HEK293T (cell line): ENCODE measurements around the gene PPP1R3G.

Experiments
- CTCF ChIA-PET: fragments of 350-600 bp; formaldehyde crosslinking; extraction: SDS; loops from one replicate; lab custom pipeline; 2021; ENCODE audit warnings: antibody characterized with exemption, inconsistent platforms; lab: Yijun Ruan, JAX
- POLR2A ChIA-PET: fragments of 350-600 bp; formaldehyde crosslinking; extraction: SDS; loops from one replicate; lab custom pipeline; 2020; ENCODE audit warnings: antibody characterized with exemption, inconsistent platforms; lab: Yijun Ruan, JAX
- DNase-seq: peaks from one replicate; pipeline ENCODE4 v3.0.0; 2012; ENCODE audit warnings: mixed read lengths; ENCODE audit errors: extremely low spot score
- ARNT ChIP-seq: fragments of 450-650 bp; IDR thresholded peaks from 2 replicates; pipeline ENCODE4 v1.6.1; 2017; ENCODE audit warnings: mild to moderate bottlenecking
- BHLHE40 ChIP-seq: fragments of 450-650 bp; IDR thresholded peaks from 2 replicates; pipeline ENCODE4 v1.6.1; 2016; ENCODE audit warnings: mild to moderate bottlenecking, moderate library complexity, borderline replicate concordance
- CTBP1 ChIP-seq: fragments of 450-650 bp; IDR thresholded peaks from 2 replicates; pipeline ENCODE4 v1.6.1; 2016; ENCODE audit warnings: borderline replicate concordance
- ELF4 ChIP-seq: fragments of 450-650 bp; IDR thresholded peaks from 2 replicates; pipeline ENCODE4 v1.6.1; 2017; ENCODE audit warnings: antibody characterized with exemption
- FOXA1 ChIP-seq: fragments of 450-650 bp; IDR thresholded peaks from 2 replicates; pipeline ENCODE4 v1.6.1; 2016; ENCODE audit warnings: mild to moderate bottlenecking
- FOXK2 ChIP-seq: fragments of 450-650 bp; IDR thresholded peaks from 2 replicates; pipeline ENCODE4 v1.6.1; 2016; ENCODE audit warnings: mild to moderate bottlenecking
- FOXM1 ChIP-seq: fragments of 450-650 bp; IDR thresholded peaks from 2 replicates; pipeline ENCODE4 v1.6.1; 2017; ENCODE audit warnings: mild to moderate bottlenecking, borderline replicate concordance
- HDGF ChIP-seq: fragments of 450-650 bp; IDR thresholded peaks from 2 replicates; pipeline ENCODE4 v1.6.1; 2017; ENCODE audit warnings: antibody characterized with exemption, borderline replicate concordance
- L3MBTL2 ChIP-seq: fragments of 450-650 bp; conservative IDR thresholded peaks from 2 replicates; pipeline ENCODE4 v1.6.1; 2016; ENCODE audit warnings: mild to moderate bottlenecking
- LEF1 ChIP-seq: fragments of 450-650 bp; IDR thresholded peaks from 2 replicates; pipeline ENCODE4 v1.6.1; 2017; ENCODE audit warnings: mild to moderate bottlenecking, borderline replicate concordance
- NFRKB ChIP-seq: fragments of 450-650 bp; IDR thresholded peaks from 2 replicates; pipeline ENCODE4 v1.6.1; 2016; ENCODE audit warnings: mild to moderate bottlenecking, moderate library complexity
- SP1 ChIP-seq: fragments of 450-650 bp; IDR thresholded peaks from 2 replicates; pipeline ENCODE4 v1.6.1; 2017
- SUZ12 ChIP-seq: fragments of 450-650 bp; IDR thresholded peaks from 2 replicates; pipeline ENCODE4 v1.6.1; 2016; ENCODE audit warnings: mild to moderate bottlenecking
- TARDBP ChIP-seq: fragments of 450-650 bp; IDR thresholded peaks from 2 replicates; pipeline ENCODE4 v1.6.1; 2016
- ZNF384 ChIP-seq: fragments of 450-650 bp; IDR thresholded peaks from 2 replicates; pipeline ENCODE4 v1.6.1; 2016
- TF ChIP-seq, protein P1 (sequence below): fragments of 450-650 bp; IDR thresholded peaks from 2 replicates; pipeline ENCODE4 v1.6.1; 2016

The PPP1R3G gene

GRCh38 chr6:5084781-5085647, at the start of gene PPP1R3G:
TSS of gene PPP1R3G (plus strand) at chr6:5085341. CDS start at chr6:5085486, 145 bp downstream.
- CTCF ChIA-PET, result no interaction called here

GRCh38 chr6:5036269-5036668, 48.9 kb upstream of the PPP1R3G start:
- ChIA-PET POLR2A (interaction anchor here (1.7 kb wide), 1 partner anchor 9 kb away, joined by 4 read pairs; no protein-coding TSS in a partner anchor), CTCF (no interaction called here)
- DNase-seq, result no peak
- TF ChIP-seq, protein P1, sequence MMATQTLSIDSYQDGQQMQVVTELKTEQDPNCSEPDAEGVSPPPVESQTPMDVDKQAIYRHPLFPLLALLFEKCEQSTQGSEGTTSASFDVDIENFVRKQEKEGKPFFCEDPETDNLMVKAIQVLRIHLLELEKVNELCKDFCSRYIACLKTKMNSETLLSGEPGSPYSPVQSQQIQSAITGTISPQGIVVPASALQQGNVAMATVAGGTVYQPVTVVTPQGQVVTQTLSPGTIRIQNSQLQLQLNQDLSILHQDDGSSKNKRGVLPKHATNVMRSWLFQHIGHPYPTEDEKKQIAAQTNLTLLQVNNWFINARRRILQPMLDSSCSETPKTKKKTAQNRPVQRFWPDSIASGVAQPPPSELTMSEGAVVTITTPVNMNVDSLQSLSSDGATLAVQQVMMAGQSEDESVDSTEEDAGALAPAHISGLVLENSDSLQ, result no peak
- TF ChIP-seq LEF1 (no peak), NFRKB (no peak), SP1 (no peak), BHLHE40 (no peak), SUZ12 (no peak), TARDBP (no peak), FOXM1 (no peak), CTBP1 (no peak), FOXK2 (no peak), ARNT (no peak), ZNF384 (no peak), FOXA1 (no peak), HDGF (no peak)

More at GRCh38 chr6:5084781-5085647, at the start of gene PPP1R3G:
- DNase-seq, result peak; percentile 36
- TF ChIP-seq FOXK2 (no peak), ZNF384 (no peak), CTBP1 (no peak), NFRKB (no peak), FOXM1 (no peak), L3MBTL2 (no peak; the same call in 1 of the 2 replicates)
- POLR2A ChIA-PET, result no interaction called here

GRCh38 chr6:5041955-5042354, 43.2 kb upstream of the PPP1R3G start:
- TF ChIP-seq FOXK2 (no peak), FOXM1 (no peak), BHLHE40 (no peak), ARNT (no peak), NFRKB (no peak), LEF1 (no peak)
- CTCF ChIA-PET, result interaction anchor here (0.6 kb wide), 1 partner anchor 10 kb away, joined by 3 read pairs; no protein-coding TSS in a partner anchor

DNA sequence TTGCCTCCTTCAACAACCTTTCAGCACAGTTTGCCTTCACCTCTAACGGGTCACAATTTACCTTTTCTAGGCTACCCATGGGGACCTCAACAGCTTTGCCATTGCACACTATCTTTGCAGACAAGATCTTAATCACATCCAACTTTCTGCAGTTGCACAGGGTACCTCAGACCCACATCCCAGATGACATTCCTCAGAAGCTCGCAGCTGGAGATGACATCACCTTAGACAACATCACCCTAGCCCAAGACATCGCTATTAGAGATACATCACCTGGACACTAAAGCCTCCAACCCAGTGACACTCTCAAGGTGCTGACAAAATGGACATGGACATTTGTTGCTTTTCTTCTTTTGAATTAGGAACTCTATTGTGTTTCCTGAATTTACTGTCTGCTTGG, 42.7 kb upstream of the PPP1R3G start:
- ChIA-PET CTCF (no interaction called here), POLR2A (no interaction called here)
- TF ChIP-seq ELF4, result no peak
- TF ChIP-seq ARNT, result no peak
- no peak for TF ChIP-seq FOXK2
- TF ChIP-seq TARDBP, result no peak
- no peak for DNase-seq

More at GRCh38 chr6:5041955-5042354, 43.2 kb upstream of the PPP1R3G start:
- no peak for DNase-seq
- POLR2A ChIA-PET, result no interaction called here

GRCh38 chr6:5044866-5045265, 40.3 kb upstream of the PPP1R3G start:
- POLR2A ChIA-PET, result interaction anchor here (1.1 kb wide), 1 partner anchor 19 kb away, joined by 3 read pairs; no protein-coding TSS in a partner anchor
- no peak for DNase-seq

GRCh38 chr6:5045416-5045815, 39.7 kb upstream of the PPP1R3G start:
- POLR2A ChIA-PET, result interaction anchor here (1.1 kb wide), 1 partner anchor 19 kb away, joined by 3 read pairs; no protein-coding TSS in a partner anchor
- no peak for DNase-seq
- TF ChIP-seq ZNF384, result no peak
- TF ChIP-seq SUZ12, result no peak
- TF ChIP-seq TARDBP, result no peak
- no peak for TF ChIP-seq FOXM1
- TF ChIP-seq FOXA1, result no peak
- no peak for TF ChIP-seq ARNT
- CTCF ChIA-PET, result no interaction called here

More at GRCh38 chr6:5044866-5045265, 40.3 kb upstream of the PPP1R3G start:
- TF ChIP-seq FOXA1, result no peak
- no peak for TF ChIP-seq FOXK2
- TF ChIP-seq SUZ12, result no peak
- TF ChIP-seq BHLHE40, result no peak
- CTCF ChIA-PET, result no interaction called here

DNA sequence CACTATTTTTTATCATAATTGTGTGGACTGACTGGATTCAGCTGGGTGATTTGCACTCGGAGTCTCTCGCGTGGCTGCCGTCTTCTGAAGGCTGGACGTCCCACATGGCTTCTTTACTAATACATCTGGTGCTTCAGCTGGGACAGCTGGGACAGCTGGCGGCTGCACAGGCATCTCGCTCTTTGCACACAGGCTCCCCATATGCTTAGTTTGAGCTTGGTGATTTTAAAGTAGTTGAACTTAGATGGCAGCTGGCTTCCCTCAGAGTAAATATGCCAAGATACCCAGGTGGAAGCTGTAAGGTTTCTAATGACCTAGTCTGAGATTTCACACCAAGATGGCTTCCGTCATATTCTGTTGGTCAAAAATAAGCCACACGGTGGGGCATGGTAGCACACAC, 38.7 kb upstream of the PPP1R3G start:
- POLR2A ChIA-PET, result no interaction called here
- CTCF ChIA-PET, result no interaction called here
- TF ChIP-seq FOXA1, result no peak
- no peak for TF ChIP-seq ELF4
- TF ChIP-seq FOXM1, result no peak
- TF ChIP-seq CTBP1, result no peak
- TF ChIP-seq, protein P1, result no peak
- no peak for TF ChIP-seq TARDBP
- TF ChIP-seq ZNF384, result no peak
- no peak for DNase-seq

DNA sequence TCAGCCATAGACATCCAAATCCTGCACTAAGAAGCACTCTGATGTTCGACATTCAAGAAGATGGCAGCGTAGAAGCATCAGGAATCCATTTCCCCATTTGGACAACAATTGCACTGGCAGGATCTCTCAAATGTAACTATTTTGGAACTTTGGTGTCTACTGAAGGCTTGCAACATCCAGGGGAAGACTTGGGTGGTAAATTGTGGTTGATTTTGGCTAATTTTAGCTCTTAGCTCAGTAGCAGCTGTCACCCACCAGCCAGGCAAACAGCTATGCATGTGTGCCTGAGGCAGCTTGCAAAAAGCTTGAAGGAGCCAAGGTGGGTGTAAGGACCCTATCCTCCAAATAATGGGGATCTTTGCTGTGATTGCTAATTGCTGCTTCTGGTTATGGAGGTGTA, 35.1 kb upstream of the PPP1R3G start:
- POLR2A ChIA-PET, result no interaction called here
- TF ChIP-seq FOXM1, result no peak
- CTCF ChIA-PET, result no interaction called here
- DNase-seq, result no peak
